Ishikawa (cell line): ENCODE measurements around the gene ATP23.

Experiments used
- CREB1 ChIP-seq: IDR thresholded peaks from 2 replicates; pipeline ENCODE4 v1.6.1; 2012; ENCODE audit warnings: low read depth
- EP300 ChIP-seq: IDR thresholded peaks from 2 replicates; pipeline ENCODE4 v1.6.1; 2012; ENCODE audit warnings: borderline replicate concordance
- RAD21 ChIP-seq: IDR thresholded peaks from 2 replicates; pipeline ENCODE4 v1.6.1; 2012; ENCODE audit warnings: low read depth
- TF ChIP-seq, protein P1 (sequence below): IDR thresholded peaks from 2 replicates; pipeline ENCODE4 v1.6.1; 2012; ENCODE audit warnings: low read depth, mild to moderate bottlenecking

DNA sequence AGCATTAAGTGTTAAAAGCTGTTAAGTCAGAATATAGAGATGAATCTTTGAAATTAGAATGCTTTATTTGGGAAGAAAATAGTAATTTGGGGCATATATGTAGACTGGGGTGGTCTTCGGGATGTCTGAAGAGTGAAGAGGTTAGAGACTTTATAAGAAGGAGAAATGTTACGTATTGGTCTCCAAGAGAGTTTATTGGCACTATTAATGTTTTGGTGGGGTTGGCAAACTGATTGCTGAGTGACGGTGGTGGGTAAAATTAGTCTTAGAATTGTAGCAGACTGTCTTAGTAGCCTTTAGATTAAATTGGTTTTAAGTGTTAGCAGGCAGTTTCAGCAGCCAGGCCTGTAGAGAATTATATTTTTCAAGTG is 4.9 kb upstream of the ATP23 start:
- TF ChIP-seq RAD21 (no peak), EP300 (no peak), CREB1 (no peak)
- TF ChIP-seq, protein P1, sequence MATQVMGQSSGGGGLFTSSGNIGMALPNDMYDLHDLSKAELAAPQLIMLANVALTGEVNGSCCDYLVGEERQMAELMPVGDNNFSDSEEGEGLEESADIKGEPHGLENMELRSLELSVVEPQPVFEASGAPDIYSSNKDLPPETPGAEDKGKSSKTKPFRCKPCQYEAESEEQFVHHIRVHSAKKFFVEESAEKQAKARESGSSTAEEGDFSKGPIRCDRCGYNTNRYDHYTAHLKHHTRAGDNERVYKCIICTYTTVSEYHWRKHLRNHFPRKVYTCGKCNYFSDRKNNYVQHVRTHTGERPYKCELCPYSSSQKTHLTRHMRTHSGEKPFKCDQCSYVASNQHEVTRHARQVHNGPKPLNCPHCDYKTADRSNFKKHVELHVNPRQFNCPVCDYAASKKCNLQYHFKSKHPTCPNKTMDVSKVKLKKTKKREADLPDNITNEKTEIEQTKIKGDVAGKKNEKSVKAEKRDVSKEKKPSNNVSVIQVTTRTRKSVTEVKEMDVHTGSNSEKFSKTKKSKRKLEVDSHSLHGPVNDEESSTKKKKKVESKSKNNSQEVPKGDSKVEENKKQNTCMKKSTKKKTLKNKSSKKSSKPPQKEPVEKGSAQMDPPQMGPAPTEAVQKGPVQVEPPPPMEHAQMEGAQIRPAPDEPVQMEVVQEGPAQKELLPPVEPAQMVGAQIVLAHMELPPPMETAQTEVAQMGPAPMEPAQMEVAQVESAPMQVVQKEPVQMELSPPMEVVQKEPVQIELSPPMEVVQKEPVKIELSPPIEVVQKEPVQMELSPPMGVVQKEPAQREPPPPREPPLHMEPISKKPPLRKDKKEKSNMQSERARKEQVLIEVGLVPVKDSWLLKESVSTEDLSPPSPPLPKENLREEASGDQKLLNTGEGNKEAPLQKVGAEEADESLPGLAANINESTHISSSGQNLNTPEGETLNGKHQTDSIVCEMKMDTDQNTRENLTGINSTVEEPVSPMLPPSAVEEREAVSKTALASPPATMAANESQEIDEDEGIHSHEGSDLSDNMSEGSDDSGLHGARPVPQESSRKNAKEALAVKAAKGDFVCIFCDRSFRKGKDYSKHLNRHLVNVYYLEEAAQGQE = no peak
